ENCODE data around the gene ADGRG1. TPM values are rescaled to one million over a fixed set of nuclear protein-coding genes. Genes with fewer than 3 reads are reported as not detected.
"Not testable (repeated sequence)": the region's sequence is repeated elsewhere in the genome, so short reads cannot be mapped to it uniquely, and the experiment has no call there.

Gene ADGRG1
- total and polyA plus RNA-seq, 8 donors = 17.3 to 78.4 (median 19.3) TPM

DNA sequence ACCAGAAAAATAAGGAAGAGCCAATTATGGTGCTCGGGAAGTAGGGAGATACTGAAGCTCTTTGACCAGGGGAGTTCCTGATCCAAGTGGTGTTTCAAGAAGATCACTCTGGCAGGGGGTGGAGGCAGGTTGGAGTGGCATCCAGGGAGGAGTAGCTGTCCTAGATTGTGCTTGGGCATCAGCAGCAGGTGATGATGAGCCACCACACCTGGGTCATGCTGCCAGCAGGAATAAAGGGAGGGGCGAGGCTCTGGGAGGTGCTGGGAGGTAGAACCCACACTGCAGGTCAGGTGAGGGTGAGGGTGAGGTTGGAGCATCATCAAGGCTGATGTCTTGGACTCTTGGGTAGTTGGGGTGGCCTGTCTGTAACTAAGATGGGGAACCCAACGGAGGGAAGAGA, 35.4 kb upstream of the ADGRG1 start:
- Histone ChIP-seq H3K9me3 (peaks cover 0 to 15% of the 10 kb centered on the region in 2 donors), H3K36me3 (no peaks in the 10 kb centered on the region), H3K4me1 (peaks cover 0 to 13% of the 10 kb centered on the region in 2 donors), H3K4me3 (no peak overlapping the region), H3K27me3 (no peaks in the 10 kb centered on the region), H3K27ac (no peak overlapping the region)
- TF ChIP-seq, protein P1, sequence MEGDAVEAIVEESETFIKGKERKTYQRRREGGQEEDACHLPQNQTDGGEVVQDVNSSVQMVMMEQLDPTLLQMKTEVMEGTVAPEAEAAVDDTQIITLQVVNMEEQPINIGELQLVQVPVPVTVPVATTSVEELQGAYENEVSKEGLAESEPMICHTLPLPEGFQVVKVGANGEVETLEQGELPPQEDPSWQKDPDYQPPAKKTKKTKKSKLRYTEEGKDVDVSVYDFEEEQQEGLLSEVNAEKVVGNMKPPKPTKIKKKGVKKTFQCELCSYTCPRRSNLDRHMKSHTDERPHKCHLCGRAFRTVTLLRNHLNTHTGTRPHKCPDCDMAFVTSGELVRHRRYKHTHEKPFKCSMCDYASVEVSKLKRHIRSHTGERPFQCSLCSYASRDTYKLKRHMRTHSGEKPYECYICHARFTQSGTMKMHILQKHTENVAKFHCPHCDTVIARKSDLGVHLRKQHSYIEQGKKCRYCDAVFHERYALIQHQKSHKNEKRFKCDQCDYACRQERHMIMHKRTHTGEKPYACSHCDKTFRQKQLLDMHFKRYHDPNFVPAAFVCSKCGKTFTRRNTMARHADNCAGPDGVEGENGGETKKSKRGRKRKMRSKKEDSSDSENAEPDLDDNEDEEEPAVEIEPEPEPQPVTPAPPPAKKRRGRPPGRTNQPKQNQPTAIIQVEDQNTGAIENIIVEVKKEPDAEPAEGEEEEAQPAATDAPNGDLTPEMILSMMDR (IDR thresholded peaks at IDR 0.05) = no peak
- DNase-seq (peak in 1 of 4 donors; percentile 21), ATAC-seq (no peak)
- intact Hi-C loops (cut with DNase I) = no loop called here

DNA sequence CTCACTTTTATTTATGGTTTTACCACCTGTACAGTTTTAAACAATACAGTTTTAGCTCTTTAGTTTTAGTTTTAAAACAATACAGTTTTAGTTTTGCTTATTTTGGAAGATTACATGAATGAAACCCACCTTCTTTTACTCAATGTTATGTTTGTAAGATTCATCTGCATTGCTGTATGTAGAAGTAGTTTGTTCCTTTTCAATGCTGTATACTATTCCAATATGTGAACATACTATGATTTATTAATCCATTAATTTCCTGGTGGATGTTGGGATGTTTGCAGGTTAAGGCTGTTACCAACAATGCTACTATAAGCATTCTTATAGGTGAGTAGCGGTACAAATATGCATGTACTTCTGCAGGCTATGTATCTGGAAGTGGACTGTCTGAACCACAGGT, 34.4 kb upstream of the ADGRG1 start:
- Histone ChIP-seq H3K4me3 (no peak overlapping the region), H3K27ac (no peak overlapping the region), H3K4me1 (peaks cover 0 to 13% of the 10 kb centered on the region in 2 donors), H3K36me3 (no peaks in the 10 kb centered on the region), H3K9me3 (peaks cover 0 to 15% of the 10 kb centered on the region in 2 donors), H3K27me3 (no peaks in the 10 kb centered on the region)
- TF ChIP-seq, protein P1 (IDR thresholded peaks at IDR 0.05) = no peak
- ATAC-seq (no peak), DNase-seq (no peak)
- intact Hi-C loops (cut with DNase I) = no loop called here

DNA sequence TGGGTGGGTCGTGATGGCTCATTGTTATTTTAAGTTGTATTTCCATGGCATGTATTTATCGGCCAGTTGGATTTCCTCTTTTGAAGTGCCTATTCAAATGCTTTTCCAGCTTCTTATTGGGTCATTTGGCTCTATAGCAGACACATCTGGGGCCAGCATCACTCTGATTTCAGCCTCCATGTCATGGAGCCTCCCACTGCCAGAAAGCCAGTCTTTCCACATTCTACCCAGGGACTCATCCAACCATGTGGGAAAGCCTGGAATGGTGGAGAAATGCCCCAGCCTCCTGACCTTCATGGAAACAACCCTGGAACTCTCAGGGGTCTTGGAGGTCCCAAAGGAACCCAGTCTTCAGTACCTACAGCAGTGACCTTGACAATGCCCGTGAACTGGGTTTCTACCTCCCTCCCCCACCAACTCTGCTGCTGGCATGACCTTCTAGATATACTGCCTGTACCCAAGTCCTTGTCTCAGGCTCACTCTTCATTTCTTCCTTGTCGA, 33.8 kb upstream of the ADGRG1 start:
- peak in 1 of 4 donors; percentile 4 for DNase-seq
- peaks cover 0 to 13% of the 10 kb centered on the region in 2 donors for H3K4me1 ChIP-seq
- no peak for ATAC-seq
- H3K36me3 ChIP-seq = no peaks in the 10 kb centered on the region
- H3K27ac ChIP-seq = no peak overlapping the region
- TF ChIP-seq, protein P1 (IDR thresholded peaks at IDR 0.05) = no peak
- no peak overlapping the region for H3K4me3 ChIP-seq
- intact Hi-C loops (cut with DNase I) = no loop called here
- peaks cover 0 to 15% of the 10 kb centered on the region in 2 donors for H3K9me3 ChIP-seq
- no peaks in the 10 kb centered on the region for H3K27me3 ChIP-seq

DNA sequence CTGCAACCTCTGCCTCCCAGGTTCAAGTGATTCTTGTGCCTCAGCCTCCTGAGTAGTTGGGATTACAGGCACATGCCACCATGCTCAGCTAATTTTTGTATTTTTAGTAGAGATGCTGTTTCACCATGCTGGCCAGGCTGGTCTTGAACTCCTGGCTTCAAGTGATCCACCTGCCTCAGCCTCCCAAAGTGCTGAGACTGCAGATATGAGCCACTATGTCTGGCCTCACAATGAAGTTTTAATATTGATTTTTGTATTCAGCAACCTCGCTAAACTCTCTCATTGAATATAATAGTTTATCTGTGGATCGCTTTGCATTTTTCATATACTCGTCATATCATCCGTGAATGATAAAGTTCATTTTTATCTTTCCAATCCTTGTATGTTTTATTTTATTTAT, 32.2 kb upstream of the ADGRG1 start:
- DNase-seq; intact Hi-C loops (cut with DNase I); H3K4me3 ChIP-seq: not testable (repeated sequence)

DNA sequence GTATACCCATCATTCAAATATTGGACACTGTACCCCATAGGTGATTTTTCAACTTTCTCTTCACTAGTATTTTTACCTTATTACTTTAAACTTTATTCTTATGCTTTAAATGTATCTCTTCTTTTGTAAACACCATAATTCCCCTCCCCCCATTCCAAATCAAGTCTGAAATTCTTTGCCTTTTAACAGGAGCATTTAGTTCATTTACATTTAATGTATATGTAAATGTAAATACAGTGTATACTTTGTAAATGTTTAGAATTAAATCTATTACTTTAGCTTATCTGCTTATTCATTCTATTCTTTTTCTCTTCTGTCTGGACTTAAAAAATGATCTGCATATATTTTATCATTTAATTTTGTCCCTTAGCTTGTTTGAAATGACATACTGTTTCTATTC, 30.0 kb upstream of the ADGRG1 start:
- Histone ChIP-seq H3K36me3 (no peaks in the 10 kb centered on the region), H3K4me3 (no peak overlapping the region), H3K4me1 (peaks cover 0 to 24% of the 10 kb centered on the region in 2 donors), H3K27me3 (no peaks in the 10 kb centered on the region), H3K27ac (no peak overlapping the region), H3K9me3 (peaks cover 0 to 15% of the 10 kb centered on the region in 2 donors)
- TF ChIP-seq, protein P1 (IDR thresholded peaks at IDR 0.05) = no peak
- intact Hi-C loops (cut with DNase I) = no loop called here
- DNase-seq (no peak), ATAC-seq (no peak)

More for the DNA sequence above, 32.2 kb upstream of the ADGRG1 start:
- not testable (repeated sequence) for H3K27ac ChIP-seq, H3K27me3 ChIP-seq, ATAC-seq, H3K4me1 ChIP-seq, H3K36me3 ChIP-seq
- H3K9me3 ChIP-seq = peaks cover 0 to 15% of the 10 kb centered on the region in 2 donors

Measured in left lung (tissue), 10 donors.